ENCODE results near the gene PIERCE2. TPM values are rescaled to one million over a fixed set of nuclear protein-coding genes. Genes with fewer than 3 reads are reported as not detected.
"Not testable (repeated sequence)": the region's sequence is repeated elsewhere in the genome, so short reads cannot be mapped to it uniquely, and the experiment has no call there.

PIERCE2 gene
- total RNA-seq, 1 experiment from 2014 or later, result 3.5 TPM

DNA sequence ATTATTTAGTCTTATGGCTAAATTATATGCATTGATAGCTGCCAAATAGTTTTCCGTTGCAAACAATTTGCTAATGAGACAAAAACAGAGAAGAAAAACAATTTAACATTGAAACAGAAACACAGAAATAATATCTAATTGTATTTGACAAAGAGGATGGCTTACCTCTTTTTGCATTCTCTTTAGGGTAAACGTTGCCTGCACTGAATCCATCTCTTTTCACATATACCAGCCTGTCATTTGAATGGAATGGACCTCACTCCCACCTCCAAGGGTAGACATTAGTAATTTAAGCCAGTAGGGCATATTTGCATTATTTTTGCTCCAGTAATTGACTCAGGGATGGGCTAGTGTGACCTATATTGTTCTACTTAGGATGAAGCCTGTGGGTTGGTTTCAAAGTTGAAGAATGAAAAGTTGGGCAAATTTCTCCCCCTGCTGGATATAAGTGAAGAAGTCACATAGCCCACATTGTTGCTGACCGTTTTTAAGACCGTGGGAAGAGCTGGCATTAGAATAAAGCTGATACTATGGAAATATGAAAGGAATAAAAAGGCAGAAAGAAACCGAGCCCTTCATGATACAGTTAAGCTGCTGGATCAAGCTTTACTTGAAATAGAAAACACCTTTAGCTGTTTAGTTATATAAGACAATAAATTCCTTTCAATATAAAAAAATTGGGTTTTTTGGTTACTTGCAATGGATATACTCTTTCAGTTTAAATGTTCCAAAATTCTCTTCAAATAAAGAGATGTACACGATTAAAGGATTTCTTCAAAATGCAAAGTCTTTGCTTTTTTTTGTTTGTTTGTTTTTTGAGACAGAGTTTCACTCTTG lies 26.9 kb downstream of the PIERCE2 start:
- peak; percentile 54 for DNase-seq (ENCODE audit: low read depth)

DNA sequence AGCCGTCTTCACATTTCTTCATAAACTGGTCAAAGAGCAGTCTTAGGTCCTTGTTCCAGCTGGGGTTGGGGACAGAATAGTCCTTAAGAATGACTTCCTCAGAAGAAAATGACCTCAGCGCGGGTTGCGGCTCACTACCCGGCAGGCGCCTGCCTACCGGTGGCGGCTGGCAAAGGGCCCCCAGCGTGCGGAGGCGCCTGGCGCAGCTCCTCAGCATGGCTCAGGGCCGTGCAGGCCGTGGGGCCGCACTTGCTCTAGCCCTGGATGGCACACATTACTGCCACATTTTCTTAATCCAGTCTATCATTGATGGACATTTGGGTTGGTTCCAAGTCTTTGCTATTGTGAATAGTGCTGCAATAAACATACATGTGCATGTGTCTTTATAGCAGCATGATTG lies 34.8 kb downstream of the PIERCE2 start:
- not testable (repeated sequence) for DNase-seq (ENCODE audit: low read depth)

DNA sequence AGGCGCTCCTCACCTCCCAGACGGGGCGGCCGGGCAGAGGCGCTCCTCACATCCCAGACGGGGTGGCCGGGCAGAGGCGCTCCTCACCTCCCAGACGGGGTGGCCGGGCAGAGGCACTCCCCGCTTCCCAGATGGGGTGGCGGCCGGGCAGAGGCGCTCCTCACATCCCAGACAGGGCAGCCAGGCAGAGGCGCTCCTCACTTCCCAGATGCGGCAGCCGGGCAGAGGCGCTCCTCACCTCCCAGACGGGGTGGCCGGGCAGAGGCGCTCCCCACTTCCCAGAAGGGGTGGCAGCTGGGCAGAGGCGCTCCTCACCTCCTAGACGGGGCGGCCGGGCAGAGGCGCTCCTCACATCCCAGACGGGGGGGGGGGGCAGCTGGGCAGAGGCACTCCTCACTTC lies 37.6 kb downstream of the PIERCE2 start:
- not testable (repeated sequence) for DNase-seq (ENCODE audit: low read depth)

DNA sequence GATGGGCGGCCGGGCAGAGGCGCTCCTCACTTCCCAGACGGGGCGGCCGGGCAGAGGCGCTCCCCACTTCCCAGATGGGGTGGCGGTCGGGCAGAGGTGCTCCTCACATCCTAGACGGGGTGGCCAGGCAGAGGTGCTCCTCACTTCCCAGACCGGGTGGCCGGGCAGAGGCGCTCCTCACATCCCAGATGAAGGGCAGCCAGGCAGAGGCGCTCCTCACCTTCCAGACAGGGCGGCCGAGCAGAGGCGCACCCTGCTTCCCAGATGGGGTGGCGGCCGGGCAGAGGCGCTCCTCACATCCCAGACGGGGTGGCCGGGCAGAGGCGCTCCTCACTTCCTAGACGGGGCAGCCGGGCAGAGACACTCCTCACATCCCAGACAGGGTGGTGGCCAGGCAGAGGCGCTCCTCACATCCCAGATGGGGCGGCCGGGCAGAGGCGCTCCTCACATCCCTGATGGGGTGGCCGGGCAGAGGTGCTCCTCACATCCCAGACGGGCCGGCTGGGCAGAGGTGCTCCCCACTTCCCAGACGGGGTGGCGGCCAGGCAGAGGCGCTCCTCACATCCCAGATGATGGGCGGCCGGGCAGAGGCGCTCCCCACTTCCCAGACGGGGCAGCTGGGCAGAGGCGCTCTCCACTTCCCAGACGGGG lies 38.2 kb downstream of the PIERCE2 start:
- not testable (repeated sequence) for DNase-seq (ENCODE audit: low read depth)

GRCh38 chr15:55447030-55447394 lies 38.7 kb downstream of the PIERCE2 start:
- not testable (repeated sequence) for DNase-seq (ENCODE audit: low read depth)

DNA sequence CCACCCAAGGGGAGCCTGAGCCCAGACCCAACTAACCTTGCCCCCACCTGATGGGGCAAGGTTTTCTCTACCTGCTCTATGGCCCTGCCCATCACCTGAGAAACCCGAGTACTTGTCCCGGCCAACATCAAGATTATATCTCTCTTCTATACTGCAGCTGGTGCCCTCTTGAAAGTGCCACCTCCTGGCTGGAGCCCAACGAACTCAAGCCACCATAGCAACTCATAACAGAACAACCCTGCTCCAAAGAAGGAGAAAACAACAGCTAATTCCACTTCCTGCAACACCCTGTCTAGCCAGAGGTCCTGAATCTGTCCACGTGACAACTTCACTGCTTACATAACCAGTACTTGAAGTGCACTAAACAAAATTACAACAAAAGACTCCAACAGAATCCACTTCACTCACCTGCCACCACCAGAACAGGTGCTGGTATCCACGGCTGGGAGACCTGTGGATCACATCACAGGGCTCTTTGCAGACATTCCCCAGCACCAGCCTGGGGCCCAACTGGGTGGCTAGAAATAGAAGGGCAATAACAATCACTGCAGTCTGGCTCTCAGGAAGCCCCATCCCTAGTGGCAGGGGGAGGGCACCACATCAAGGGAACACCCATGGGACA lies 49.2 kb downstream of the PIERCE2 start:
- DNase-seq (ENCODE audit: low read depth), result no peak

DNA sequence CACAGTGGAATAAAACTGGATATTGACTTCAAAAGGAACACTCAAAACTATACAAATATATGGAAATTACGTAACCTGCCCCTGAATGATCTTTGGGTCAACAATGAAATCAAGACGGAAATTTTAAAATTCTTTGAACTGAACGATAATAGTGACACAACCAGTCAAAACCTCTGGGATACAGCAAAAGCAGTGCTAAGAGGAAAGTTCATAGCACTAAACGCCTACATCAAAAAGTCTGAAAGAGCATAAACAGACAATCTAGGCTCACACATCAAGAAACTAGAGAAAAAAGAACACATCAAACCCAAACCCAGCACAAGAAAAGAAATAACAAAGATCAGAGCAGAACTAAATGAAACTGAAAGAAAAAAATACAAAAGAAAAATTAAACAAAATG lies 53.2 kb downstream of the PIERCE2 start:
- no peak for DNase-seq (ENCODE audit: low read depth)

- DNase-seq (ENCODE audit: low read depth), result no peak
Observed at GRCh38 chr15:55468321-55468720, 60.0 kb downstream of the PIERCE2 start.

Other genes with a start within 250 kb of the PIERCE2 start
- gene RSL24D1, start 211.6 kb upstream of the PIERCE2 start, total RNA-seq (2014; rRNA removed; shearing (Covaris generic)), result 30.9 and 62.2 TPM in 2 replicates
- 2.3 and 9.0 TPM in 2 replicates for gene RAB27A, start 118.7 kb upstream of the PIERCE2 start, total RNA-seq (2014; rRNA removed; shearing (Covaris generic))
- gene PIGBOS1, start 89.4 kb upstream of the PIERCE2 start, total RNA-seq (2014; rRNA removed; shearing (Covaris generic)), result 12.2 and 23.2 TPM in 2 replicates
- gene PIGB, start 89.3 kb upstream of the PIERCE2 start, total RNA-seq (2014; rRNA removed; shearing (Covaris generic)), result 15.3 and 18.0 TPM in 2 replicates
- gene CCPG1, start 136 bp upstream of the PIERCE2 start, total RNA-seq (2014; rRNA removed; shearing (Covaris generic)), result 35.6 and 45.6 TPM in 2 replicates
- gene DNAAF4, start 99.7 kb downstream of the PIERCE2 start, total RNA-seq (2014; rRNA removed; shearing (Covaris generic)), result 4.2 and 5.0 TPM in 2 replicates
- gene PYGO1, start 179.8 kb downstream of the PIERCE2 start, total RNA-seq (2014; rRNA removed; shearing (Covaris generic)), result 4.8 and 5.4 TPM in 2 replicates